Lower leg skin (tissue), 4 donors: ENCODE measurements around the gene DPH2. TPM values are rescaled to one million over a fixed set of nuclear protein-coding genes. Genes with fewer than 3 reads are reported as not detected.

Experiments used
- DNase-seq, 2 donors: peaks; one replicate each; pipeline ENCODE4 v3.0.0-alpha.2; 2019; ENCODE audit warnings: low spot score in 2 of 2
- H3K4me3 ChIP-seq: fragments of 200-600 bp; sonication (generic); 2 replicates; pipeline ENCODE4 v1.5.1; 2017; ENCODE audit warnings: mild to moderate bottlenecking, low read depth; ENCODE audit not compliant: poor library complexity, severe bottlenecking
- POLR2A ChIP-seq, 2 donors: fragments of 450-650 bp; IDR thresholded peaks; one replicate each; pipeline ENCODE4 v1.6.1; 2016 to 2017; ENCODE audit warnings: antibody characterized with exemption in 2 of 2, mild to moderate bottlenecking in 1 of 2, moderate library complexity in 1 of 2
- WGBS, 2 donors: methylation state at CpG; one replicate each; pipeline ENCODE4 v1.1.5; 2018; 5-methylcytosine and 5-hydroxymethylcytosine counted together
- intact Hi-C: fragments of 100-400 bp; cut with DNase I; formaldehyde crosslinking; loops from one replicate; pipeline ENCODE4 v1.15.0; 2023; ENCODE audit warnings: low total_unique reads
- total RNA-seq, 4 donors: library from RNA; depleted of rRNA; stranded (reverse); fragments of >200 nt; gene quantifications; one replicate each; pipeline ENCODE4 v1.1.0, GENCODE V29; 2016
- TF ChIP-seq, protein P1 (sequence below), 3 donors: fragments of 450-650 bp; IDR thresholded peaks; one replicate each; pipeline ENCODE4 v1.5.1; 2016; ENCODE audit warnings: antibody characterized with exemption in 3 of 3, mild to moderate bottlenecking in 3 of 3, moderate library complexity in 2 of 3

The DPH2 gene
- total RNA-seq, 4 donors from 2014 or later = 12.8 to 26.6 (median 17.7) TPM

DNA sequence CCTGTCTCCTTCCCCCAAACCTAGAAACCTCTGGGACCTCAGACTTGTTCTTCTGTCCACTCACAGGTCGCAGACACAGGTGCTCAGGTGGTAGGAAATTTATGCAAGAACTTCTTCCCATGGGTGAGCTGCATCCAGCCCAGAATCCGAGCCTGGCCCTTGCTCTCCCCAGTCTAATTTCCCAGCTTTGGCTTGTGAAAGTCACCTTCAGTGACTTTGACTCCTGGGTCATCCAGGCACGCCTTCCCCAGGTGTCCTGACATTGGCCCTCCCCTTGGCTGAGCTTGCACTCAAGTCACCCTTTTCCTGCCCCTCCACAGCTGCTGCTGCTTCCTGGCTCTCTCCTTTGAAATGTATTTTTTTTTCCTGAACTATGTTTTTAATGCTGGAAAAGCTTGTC, 16.4 kb upstream of the DPH2 start:
- DNase-seq = peak in 1 of 2 donors; percentile 48
- 74 to 79% methylated on average over 3 of the region's 3 CpGs for WGBS, 2 donors
- intact Hi-C loops = no loop called here
- TF ChIP-seq, protein P1, sequence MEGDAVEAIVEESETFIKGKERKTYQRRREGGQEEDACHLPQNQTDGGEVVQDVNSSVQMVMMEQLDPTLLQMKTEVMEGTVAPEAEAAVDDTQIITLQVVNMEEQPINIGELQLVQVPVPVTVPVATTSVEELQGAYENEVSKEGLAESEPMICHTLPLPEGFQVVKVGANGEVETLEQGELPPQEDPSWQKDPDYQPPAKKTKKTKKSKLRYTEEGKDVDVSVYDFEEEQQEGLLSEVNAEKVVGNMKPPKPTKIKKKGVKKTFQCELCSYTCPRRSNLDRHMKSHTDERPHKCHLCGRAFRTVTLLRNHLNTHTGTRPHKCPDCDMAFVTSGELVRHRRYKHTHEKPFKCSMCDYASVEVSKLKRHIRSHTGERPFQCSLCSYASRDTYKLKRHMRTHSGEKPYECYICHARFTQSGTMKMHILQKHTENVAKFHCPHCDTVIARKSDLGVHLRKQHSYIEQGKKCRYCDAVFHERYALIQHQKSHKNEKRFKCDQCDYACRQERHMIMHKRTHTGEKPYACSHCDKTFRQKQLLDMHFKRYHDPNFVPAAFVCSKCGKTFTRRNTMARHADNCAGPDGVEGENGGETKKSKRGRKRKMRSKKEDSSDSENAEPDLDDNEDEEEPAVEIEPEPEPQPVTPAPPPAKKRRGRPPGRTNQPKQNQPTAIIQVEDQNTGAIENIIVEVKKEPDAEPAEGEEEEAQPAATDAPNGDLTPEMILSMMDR (IDR thresholded peaks at IDR 0.05) = no peak
- TF ChIP-seq POLR2A (IDR thresholded peaks at IDR 0.05) = no peak
- H3K4me3 ChIP-seq = no peak overlapping the region

DNA sequence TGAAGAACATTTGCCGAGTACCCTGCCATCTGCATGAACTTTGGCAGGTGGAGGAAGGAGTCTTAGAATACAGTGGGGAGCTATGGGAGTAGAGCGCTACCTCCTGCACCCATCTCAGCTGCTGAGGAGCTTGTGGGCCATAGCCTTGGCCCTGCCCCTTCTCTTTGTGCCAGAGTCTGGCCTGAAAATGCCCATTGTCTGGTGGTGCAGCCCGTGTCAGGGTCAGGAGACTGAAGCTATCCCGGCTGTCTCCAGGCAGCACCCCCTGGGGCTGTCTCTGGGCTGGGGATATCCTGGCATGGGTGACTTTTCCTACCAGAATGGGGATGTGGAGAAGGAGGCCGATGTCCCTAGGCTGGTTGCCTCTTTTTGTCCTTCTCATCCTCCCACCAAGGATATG, 15.8 kb upstream of the DPH2 start:
- intact Hi-C loops = no loop called here
- no peak overlapping the region for H3K4me3 ChIP-seq
- DNase-seq = no peak
- WGBS, 2 donors = 80 to 83% methylated on average over 5 of the region's 5 CpGs
- no peak for TF ChIP-seq POLR2A (IDR thresholded peaks at IDR 0.05)
- TF ChIP-seq, protein P1 (IDR thresholded peaks at IDR 0.05) = no peak

DNA sequence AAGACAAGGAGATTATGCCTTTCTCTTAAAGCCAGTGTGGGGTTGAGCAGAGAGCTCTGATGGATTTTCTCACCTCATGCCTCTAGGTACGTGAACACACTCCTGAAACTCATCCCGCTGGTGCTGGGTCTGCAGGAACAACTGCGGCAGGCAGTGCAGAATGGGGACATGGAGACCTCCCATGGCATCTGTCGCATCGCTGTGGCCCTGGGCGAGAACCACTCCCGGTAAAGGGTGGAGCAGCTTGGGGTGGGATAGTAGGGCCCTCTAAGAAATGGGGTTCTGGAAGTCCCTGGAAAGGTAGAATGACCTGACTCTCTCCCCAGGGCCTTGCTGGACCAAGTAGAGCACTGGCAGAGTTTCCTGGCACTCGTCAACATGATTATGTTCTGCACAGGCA, 13.6 kb upstream of the DPH2 start:
- 96 to 97% methylated on average over 8 of the region's 8 CpGs for WGBS, 2 donors
- intact Hi-C loops = no loop called here
- no peak for DNase-seq
- no peak for TF ChIP-seq POLR2A (IDR thresholded peaks at IDR 0.05)
- TF ChIP-seq, protein P1 (IDR thresholded peaks at IDR 0.05) = no peak
- H3K4me3 ChIP-seq = no peak overlapping the region

DNA sequence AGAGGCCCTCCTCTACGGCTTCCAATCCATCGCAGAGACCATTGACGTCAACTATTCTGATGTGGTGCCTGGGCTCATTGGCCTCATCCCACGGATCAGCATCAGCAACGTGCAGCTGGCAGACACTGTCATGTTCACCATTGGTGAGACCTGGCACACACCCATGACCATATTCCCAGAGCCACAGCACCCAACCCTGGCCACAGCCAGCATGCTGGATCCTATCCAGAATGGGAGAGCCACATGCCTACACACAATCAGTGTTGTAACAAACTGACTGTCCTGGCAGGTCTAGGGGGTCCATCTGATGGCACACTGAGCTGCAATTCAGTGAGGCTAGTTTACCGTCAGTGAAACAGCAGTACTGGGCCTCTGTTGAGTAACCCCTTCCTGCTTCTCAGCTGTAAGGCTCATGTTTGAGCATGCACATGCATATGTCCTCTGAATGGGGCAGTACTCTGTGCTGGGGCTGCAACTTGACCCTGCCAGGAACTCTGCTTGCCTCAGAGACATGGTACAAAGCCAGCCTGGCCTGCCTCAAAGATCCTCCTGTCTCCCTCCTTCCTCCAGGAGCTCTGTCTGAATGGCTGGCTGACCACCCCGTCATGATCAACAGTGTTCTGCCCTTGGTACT, 12.3 kb upstream of the DPH2 start:
- TF ChIP-seq, protein P1 (IDR thresholded peaks at IDR 0.05) = no peak
- no peak for TF ChIP-seq POLR2A (IDR thresholded peaks at IDR 0.05)
- DNase-seq = no peak
- no peak overlapping the region for H3K4me3 ChIP-seq
- WGBS, 2 donors = 84 to 96% methylated on average over 5 to 6 of the region's 7 CpGs
- intact Hi-C loops = no loop called here

DNA sequence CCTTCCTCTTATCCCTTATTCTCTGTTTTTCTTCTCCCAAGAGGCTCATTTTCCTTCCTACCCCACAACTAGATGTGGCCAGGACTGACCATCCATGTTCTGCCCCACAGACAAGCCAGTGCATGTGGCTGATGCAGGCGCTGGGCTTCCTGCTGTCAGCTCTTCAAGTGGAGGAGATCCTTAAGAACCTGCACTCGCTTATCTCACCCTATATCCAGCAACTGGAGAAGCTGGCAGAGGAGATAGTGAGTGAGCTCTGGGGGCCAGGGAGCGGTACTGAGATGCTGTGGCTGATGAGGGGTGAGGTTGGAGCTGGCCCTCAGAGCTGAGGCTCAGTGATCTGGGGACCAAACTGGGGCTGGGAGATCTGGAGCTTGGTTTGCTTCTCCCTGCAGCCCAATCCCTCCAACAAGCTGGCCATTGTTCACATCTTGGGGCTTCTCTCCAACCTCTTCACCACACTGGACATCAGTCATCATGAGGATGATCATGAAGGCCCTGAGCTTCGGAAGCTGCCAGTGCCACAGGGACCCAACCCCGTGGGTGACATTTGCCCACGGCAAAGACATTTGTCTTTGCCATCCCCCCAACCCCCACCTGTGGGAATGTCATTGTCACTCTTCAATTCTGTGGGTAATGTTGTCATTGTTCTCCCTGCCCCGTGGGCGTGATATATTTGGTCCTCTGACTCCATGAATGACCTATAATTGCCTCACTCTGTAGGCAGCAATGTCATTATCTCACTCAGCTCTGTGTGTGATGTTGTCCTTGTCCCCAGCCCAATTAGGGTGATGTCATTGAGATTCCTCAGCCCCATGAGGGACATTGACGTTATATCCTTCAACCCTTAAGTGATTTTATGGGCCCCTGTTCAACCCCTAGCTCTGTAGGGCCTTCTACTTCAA, 11.2 kb upstream of the DPH2 start:
- intact Hi-C loops = no loop called here
- no peak for DNase-seq
- TF ChIP-seq POLR2A (IDR thresholded peaks at IDR 0.05) = no peak
- TF ChIP-seq, protein P1 (IDR thresholded peaks at IDR 0.05) = no peak
- WGBS, 2 donors = 90 to 92% methylated on average over 9 of the region's 9 CpGs
- no peak overlapping the region for H3K4me3 ChIP-seq
